ENCODE data around the gene SLC25A52. TPM values are rescaled to one million over a fixed set of nuclear protein-coding genes. Genes with fewer than 3 reads are reported as not detected.
"Not testable (repeated sequence)": the region's sequence is repeated elsewhere in the genome, so short reads cannot be mapped to it uniquely, and the experiment has no call there.

The SLC25A52 gene
- total RNA-seq (2021) (not detected in 3 replicates), Bru-seq, nascent RNA (percentile 34 among the genes with signal in this experiment)
- long read RNA-seq, experiment 1: 0 reads
- long read RNA-seq, experiment 2: 0 reads
- long read RNA-seq, experiment 3: 0 reads

- ChIA-PET CTCF (no interaction called here), POLR2A (no interaction called here)
- Mint-ChIP-seq H3K9me3 (peaks cover 14% of the 10 kb centered on the region), H3K4me1 (peaks cover 10% of the 10 kb centered on the region; the same call in 1 of the 2 replicates), H3K4me3 (no peak within 1 kb of the TSS), H3K27ac (no peak within 1 kb of the TSS), H3K27me3 (ENCODE audit: low read depth) (no peaks in the 10 kb centered on the region), H3K36me3 (peaks cover 10% of the 10 kb centered on the region)
- no peak for DNase-seq (ENCODE audit: low spot score)
- no peak for ATAC-seq
- TF ChIP-seq MLX (CRISPR knock-in tag; IDR thresholded peaks at IDR 0.05) (no peak), USF2 (CRISPR knock-in tag; IDR thresholded peaks at IDR 0.05) (no peak), PRDM15 (CRISPR knock-in tag; IDR thresholded peaks at IDR 0.05) (no peak), HMGXB4 (CRISPR knock-in tag; IDR thresholded peaks at IDR 0.05) (no peak), ATF6 (CRISPR knock-in tag; IDR thresholded peaks at IDR 0.05) (no peak), ZNF281 (CRISPR knock-in tag; IDR thresholded peaks at IDR 0.05) (no peak), IRF2 (CRISPR knock-in tag; IDR thresholded peaks at IDR 0.05; ENCODE audit: borderline replicate concordance, low read depth) (no peak), AR (CRISPR knock-in tag; IDR thresholded peaks at IDR 0.05) (no peak), TCF7 (CRISPR knock-in tag; IDR thresholded peaks at IDR 0.05; ENCODE audit: low read depth) (no peak), GRHL2 (CRISPR knock-in tag; IDR thresholded peaks at IDR 0.05; ENCODE audit: insufficient replicate concordance, severe bottlenecking) (no peak)
Observed at GRCh38 chr18:31760695-31761094, at the start of gene SLC25A52. Gene SLC25A52, minus strand, starts transcription at chr18:31760880. Its CDS starts 219 bp downstream, at chr18:31760661.

GRCh38 chr18:31809049-31809448 is 48.4 kb upstream of the SLC25A52 start:
- ATAC-seq; H3K9me3 Mint-ChIP-seq; CTCF ChIA-PET; POLR2A ChIA-PET; DNase-seq (ENCODE audit: low spot score); H3K27ac Mint-ChIP-seq; H3K27me3 Mint-ChIP-seq (ENCODE audit: low read depth); H3K36me3 Mint-ChIP-seq; H3K4me3 Mint-ChIP-seq: not testable (repeated sequence)
- H3K4me1 Mint-ChIP-seq: peaks cover 31% of the 10 kb centered on the region; the same call in 1 of the 2 replicates

Data from WTC11 (cell line).